HS-27A (cell line): Measurements from ENCODE around the gene FAM131A.

ENCODE experiments used
- DNase-seq: peaks from one replicate; pipeline ENCODE4 v3.0.0-alpha.2; 2012; ENCODE audit warnings: low read depth, missing footprints

The FAM131A gene

GRCh38 chr3:184337399-184337714 lies at the start of gene FAM131A:
TSS of gene FAM131A (plus strand) at chr3:184337600. CDS start at chr3:184337631, 31 bp downstream.
- DNase-seq, result no peak

- no peak for DNase-seq
These were observed 47.9 kb upstream of the FAM131A start for GRCh38 chr3:184289426-184289938.

GRCh38 chr3:184290331-184290730 lies 47.1 kb upstream of the FAM131A start:
- DNase-seq, result no peak

GRCh38 chr3:184291044-184291737 lies 46.2 kb upstream of the FAM131A start:
- no peak for DNase-seq

- DNase-seq, result no peak
These were observed 45.5 kb upstream of the FAM131A start for GRCh38 chr3:184291738-184292445.

- DNase-seq, result no peak
These were observed 41.6 kb upstream of the FAM131A start for GRCh38 chr3:184295771-184296170.

GRCh38 chr3:184296616-184297015 lies 40.8 kb upstream of the FAM131A start:
- DNase-seq, result no peak

- DNase-seq, result peak; percentile 73
These were observed 38.5 kb upstream of the FAM131A start, which contains the start of gene PSMD2 for GRCh38 chr3:184298759-184299487. TSS of gene PSMD2 (plus strand) at chr3:184299241. CDS start at chr3:184299267, 26 bp downstream.

GRCh38 chr3:184299488-184300377 lies 37.7 kb upstream of the FAM131A start:
- peak; percentile 20 for DNase-seq

GRCh38 chr3:184300378-184300720 lies 37.1 kb upstream of the FAM131A start:
- peak; percentile 51 for DNase-seq

GRCh38 chr3:184305577-184305976 lies 31.8 kb upstream of the FAM131A start:
- DNase-seq, result no peak

GRCh38 chr3:184306341-184306972 lies 30.9 kb upstream of the FAM131A start:
- DNase-seq, result no peak

- DNase-seq, result no peak
These were observed 29.5 kb upstream of the FAM131A start for GRCh38 chr3:184307915-184308314.

- DNase-seq, result no peak
These were observed 28.7 kb upstream of the FAM131A start for GRCh38 chr3:184308744-184309143.

- DNase-seq, result no peak
These were observed 25.8 kb upstream of the FAM131A start for GRCh38 chr3:184311633-184312032.

- peak; percentile 61 for DNase-seq
These were observed 23.1 kb upstream of the FAM131A start, which contains the start of gene EIF4G1 for GRCh38 chr3:184314363-184314699. TSS of gene EIF4G1 (plus strand) at chr3:184314606. CDS start at chr3:184315797, 1,191 bp downstream.

GRCh38 chr3:184314700-184315542 lies 22.5 kb upstream of the FAM131A start:
- DNase-seq, result no peak

GRCh38 chr3:184315543-184315867 lies 21.9 kb upstream of the FAM131A start:
- no peak for DNase-seq

- no peak for DNase-seq
These were observed 21.3 kb upstream of the FAM131A start for GRCh38 chr3:184315871-184316661.

- no peak for DNase-seq
These were observed 20.6 kb upstream of the FAM131A start for GRCh38 chr3:184316792-184317191.
